Mononuclear cell (primary cell): ENCODE results near the gene PRKAR2B. TPM values are rescaled to one million over a fixed set of nuclear protein-coding genes. Genes with fewer than 3 reads are reported as not detected.
"Not testable (repeated sequence)": the region's sequence is repeated elsewhere in the genome, so short reads cannot be mapped to it uniquely, and the experiment has no call there.

ENCODE experiments used
- H3K27me3 ChIP-seq: 2 replicates; pipeline ENCODE4 v1.6.0; 2011; ENCODE audit warnings: low read length, control low read depth; ENCODE audit not compliant: insufficient read depth
- H3K4me1 ChIP-seq: 2 replicates; pipeline ENCODE4 v1.5.1; 2011; ENCODE audit warnings: mild to moderate bottlenecking, low read length, control low read depth; ENCODE audit not compliant: insufficient read depth
- H3K4me3 ChIP-seq: 2 replicates; pipeline ENCODE4 v1.5.1; 2011; ENCODE audit warnings: mild to moderate bottlenecking, low read length, moderate library complexity
- H3K9me3 ChIP-seq: 2 replicates; pipeline ENCODE4 v1.5.1; 2011; ENCODE audit warnings: low read depth, mild to moderate bottlenecking, control low read depth, low read length
- total RNA-seq: library from RNA; depleted of rRNA; stranded (reverse); fragments of >200 nt; gene quantifications from one replicate; pipeline ENCODE4 v1.2.3, GENCODE V29; 2012

PRKAR2B gene
- total RNA-seq, 1 donor = 62.1 TPM

- Histone ChIP-seq H3K27me3 (peaks cover 3% of the 10 kb centered on the region), H3K4me1 (peaks cover 16% of the 10 kb centered on the region), H3K4me3 (no peak overlapping the region), H3K9me3 (no peaks in the 10 kb centered on the region)
These were observed 6.5 kb upstream of the PRKAR2B start for GRCh38 chr7:107037717-107038603.

- Histone ChIP-seq H3K9me3 (no peaks in the 10 kb centered on the region), H3K27me3 (peaks cover 3% of the 10 kb centered on the region), H3K4me1 (peaks cover 19% of the 10 kb centered on the region), H3K4me3 (no peak overlapping the region)
These were observed 5.2 kb upstream of the PRKAR2B start for GRCh38 chr7:107039199-107039900.

- Histone ChIP-seq H3K27me3 (peaks cover 12% of the 10 kb centered on the region), H3K9me3 (no peaks in the 10 kb centered on the region), H3K4me1 (peaks cover 29% of the 10 kb centered on the region), H3K4me3 (no peak overlapping the region)
These were observed 3.4 kb upstream of the PRKAR2B start for GRCh38 chr7:107041097-107041496.

- Histone ChIP-seq H3K27me3 (peaks cover 16% of the 10 kb centered on the region), H3K4me1 (peaks cover 30% of the 10 kb centered on the region)
- not testable (repeated sequence) for H3K4me3 ChIP-seq, H3K9me3 ChIP-seq
These were observed 2.7 kb upstream of the PRKAR2B start for GRCh38 chr7:107041764-107042163.

- peaks cover 18% of the 10 kb centered on the region for H3K27me3 ChIP-seq
- H3K9me3 ChIP-seq, H3K4me3 ChIP-seq: not testable (repeated sequence)
- peaks cover 29% of the 10 kb centered on the region for H3K4me1 ChIP-seq
These were observed 2.1 kb upstream of the PRKAR2B start for GRCh38 chr7:107042326-107042910.

GRCh38 chr7:107043491-107043890, 1.0 kb upstream of the PRKAR2B start:
- H3K9me3 ChIP-seq = no peaks in the 10 kb centered on the region
- H3K4me3 ChIP-seq = no peak overlapping the region
- H3K4me1 ChIP-seq = peaks cover 19% of the 10 kb centered on the region
- H3K27me3 ChIP-seq = peaks cover 24% of the 10 kb centered on the region

GRCh38 chr7:107043921-107044346, 571 bp upstream of the PRKAR2B start:
- peak overlapping the region; percentile 34 for H3K4me3 ChIP-seq
- H3K4me1 ChIP-seq = peaks cover 19% of the 10 kb centered on the region
- peaks cover 24% of the 10 kb centered on the region for H3K27me3 ChIP-seq
- H3K9me3 ChIP-seq = no peaks in the 10 kb centered on the region

- Histone ChIP-seq H3K4me3 (peak overlapping the region; percentile 48), H3K4me1 (peaks cover 19% of the 10 kb centered on the region), H3K9me3 (no peaks in the 10 kb centered on the region), H3K27me3 (peaks cover 24% of the 10 kb centered on the region)
These were observed 873 bp downstream of the PRKAR2B start for GRCh38 chr7:107045195-107045960.

- Histone ChIP-seq H3K4me3 (no peak overlapping the region), H3K4me1 (peaks cover 18% of the 10 kb centered on the region), H3K9me3 (no peaks in the 10 kb centered on the region), H3K27me3 (peaks cover 24% of the 10 kb centered on the region)
These were observed 1.5 kb downstream of the PRKAR2B start for GRCh38 chr7:107045980-107046379.

GRCh38 chr7:107046491-107047259, 2.2 kb downstream of the PRKAR2B start:
- Histone ChIP-seq H3K4me3 (no peak overlapping the region), H3K9me3 (no peaks in the 10 kb centered on the region), H3K27me3 (peaks cover 24% of the 10 kb centered on the region), H3K4me1 (peaks cover 14% of the 10 kb centered on the region)

GRCh38 chr7:107047902-107048782, 3.6 kb downstream of the PRKAR2B start:
- Histone ChIP-seq H3K4me1 (peaks cover 14% of the 10 kb centered on the region), H3K4me3 (no peak overlapping the region), H3K9me3 (no peaks in the 10 kb centered on the region), H3K27me3 (peaks cover 24% of the 10 kb centered on the region)

- peaks cover 14% of the 10 kb centered on the region for H3K4me1 ChIP-seq
- H3K9me3 ChIP-seq = no peaks in the 10 kb centered on the region
- no peak overlapping the region for H3K4me3 ChIP-seq
- peaks cover 24% of the 10 kb centered on the region for H3K27me3 ChIP-seq
These were observed 4.4 kb downstream of the PRKAR2B start for GRCh38 chr7:107048783-107049418.

GRCh38 chr7:107049480-107049879, 5.0 kb downstream of the PRKAR2B start:
- H3K4me3 ChIP-seq = no peak overlapping the region
- peaks cover 24% of the 10 kb centered on the region for H3K27me3 ChIP-seq
- H3K4me1 ChIP-seq = peaks cover 11% of the 10 kb centered on the region
- no peaks in the 10 kb centered on the region for H3K9me3 ChIP-seq
